Body of pancreas (tissue), 4 donors: Measurements from ENCODE around the gene TMEM42. TPM values are rescaled to one million over a fixed set of nuclear protein-coding genes. Genes with fewer than 3 reads are reported as not detected.

Experiments
- ATAC-seq: fragments of 150-250 bp; one replicate; pipeline ENCODE4 v1.9.1; 2016
- DNase-seq, 4 donors: peaks; one replicate each; pipeline ENCODE4 v3.0.0-alpha.2; 2019
- H3K27ac ChIP-seq, 4 donors: fragments of 200-600 bp; sonication (generic); 1 replicate in 3 of 4; 2 replicates in 1 of 4; pipeline versions ENCODE4 v1.5.1 to v1.6.1; 2016 to 2019; ENCODE audit warnings: mild to moderate bottlenecking in 1 of 4, mixed read lengths in 1 of 4, moderate library complexity in 1 of 4
- H3K27me3 ChIP-seq, 2 donors: fragments of 200-600 bp; sonication (generic); one replicate each; pipeline ENCODE4 v1.6.0; 2016; ENCODE audit warnings: mild to moderate bottlenecking in 1 of 2
- H3K36me3 ChIP-seq, 2 donors: fragments of 200-600 bp; sonication (generic); replicated peaks in 1 of 2; 2 replicates each; pipeline ENCODE4 v1.5.1; 2016; ENCODE audit warnings: low read depth in 2 of 2; ENCODE audit not compliant: insufficient read depth in 1 of 2
- H3K4me1 ChIP-seq: fragments of 200-600 bp; sonication (generic); one replicate; pipeline ENCODE4 v1.6.0; 2016
- H3K4me3 ChIP-seq, 2 donors: fragments of 200-600 bp; sonication (generic); 1 replicate in 1 of 2; 2 replicates in 1 of 2; pipeline ENCODE4 v1.5.1; 2016 to 2019
- H3K9me3 ChIP-seq, 3 donors: fragments of 200-600 bp; sonication (generic); 1 replicate in 2 of 3; 2 replicates in 1 of 3; pipeline ENCODE4 v1.5.1; 2016
- POLR2A ChIP-seq, 3 donors: fragments of 450-650 bp; IDR thresholded peaks; one replicate each; pipeline ENCODE4 v1.6.1; 2016; ENCODE audit warnings: antibody characterized with exemption in 3 of 3, mild to moderate bottlenecking in 2 of 3
- WGBS, 2 donors: methylation state at CpG; one replicate each; pipeline ENCODE4 v1.1.5; 2017; 5-methylcytosine and 5-hydroxymethylcytosine counted together
- intact Hi-C: fragments of 100-400 bp; cut with DNase I; formaldehyde crosslinking; loops from one replicate; pipeline ENCODE4 v1.15.1; 2023
- total RNA-seq, 2 donors: library from RNA; depleted of rRNA; stranded (reverse); fragments of >200 nt; gene quantifications; one replicate each; pipeline ENCODE4 v1.1.0, GENCODE V29; 2016
- TF ChIP-seq, protein P1 (sequence below), 7 experiments: fragments of 450-650 bp in 4 of 7; fragments of 200-600 bp in 3 of 7; sonication (generic) in 3 of 7; IDR thresholded peaks; one replicate each; pipeline ENCODE4 v1.5.1; 2016 to 2019; ENCODE audit warnings: antibody characterized with exemption in 7 of 7

The TMEM42 gene
- total RNA-seq, 2 donors from 2014 or later: 14.3 to 18.1 TPM

DNA sequence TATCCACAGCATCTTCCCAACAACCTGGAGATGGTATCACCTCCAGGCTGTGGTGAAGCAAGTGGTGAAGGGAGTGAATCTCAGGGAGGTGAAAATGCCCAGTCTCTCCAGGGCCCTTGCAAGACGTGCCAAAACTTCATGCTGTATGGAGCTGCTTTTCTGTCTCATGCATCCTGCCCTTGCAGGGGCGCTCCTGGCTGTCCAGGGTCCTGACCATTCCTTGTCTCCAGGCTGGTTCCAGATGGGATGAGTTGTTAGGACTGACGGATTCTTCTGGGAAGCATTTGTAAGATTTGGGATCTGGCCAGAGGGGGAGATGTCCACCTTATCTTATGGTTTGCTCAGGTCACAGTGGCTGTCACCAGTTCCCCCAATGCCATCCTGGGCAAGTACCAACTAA, 28.5 kb downstream of the TMEM42 start:
- DNase-seq (no peak), ATAC-seq (no peak)
- Histone ChIP-seq H3K27ac (no peak overlapping the region), H3K27me3 (no peaks in the 10 kb centered on the region), H3K4me3 (no peak overlapping the region), H3K4me1 (no peaks in the 10 kb centered on the region), H3K36me3 (no peaks in the 10 kb centered on the region), H3K9me3 (no peaks in the 10 kb centered on the region)
- TF ChIP-seq, protein P1, sequence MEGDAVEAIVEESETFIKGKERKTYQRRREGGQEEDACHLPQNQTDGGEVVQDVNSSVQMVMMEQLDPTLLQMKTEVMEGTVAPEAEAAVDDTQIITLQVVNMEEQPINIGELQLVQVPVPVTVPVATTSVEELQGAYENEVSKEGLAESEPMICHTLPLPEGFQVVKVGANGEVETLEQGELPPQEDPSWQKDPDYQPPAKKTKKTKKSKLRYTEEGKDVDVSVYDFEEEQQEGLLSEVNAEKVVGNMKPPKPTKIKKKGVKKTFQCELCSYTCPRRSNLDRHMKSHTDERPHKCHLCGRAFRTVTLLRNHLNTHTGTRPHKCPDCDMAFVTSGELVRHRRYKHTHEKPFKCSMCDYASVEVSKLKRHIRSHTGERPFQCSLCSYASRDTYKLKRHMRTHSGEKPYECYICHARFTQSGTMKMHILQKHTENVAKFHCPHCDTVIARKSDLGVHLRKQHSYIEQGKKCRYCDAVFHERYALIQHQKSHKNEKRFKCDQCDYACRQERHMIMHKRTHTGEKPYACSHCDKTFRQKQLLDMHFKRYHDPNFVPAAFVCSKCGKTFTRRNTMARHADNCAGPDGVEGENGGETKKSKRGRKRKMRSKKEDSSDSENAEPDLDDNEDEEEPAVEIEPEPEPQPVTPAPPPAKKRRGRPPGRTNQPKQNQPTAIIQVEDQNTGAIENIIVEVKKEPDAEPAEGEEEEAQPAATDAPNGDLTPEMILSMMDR (IDR thresholded peaks at IDR 0.05): no peak
- TF ChIP-seq POLR2A (IDR thresholded peaks at IDR 0.05): no peak
- intact Hi-C loops: no loop called here
- 48 to 52% methylated on average over 2 to 3 of the region's 3 CpGs for WGBS, 2 donors

DNA sequence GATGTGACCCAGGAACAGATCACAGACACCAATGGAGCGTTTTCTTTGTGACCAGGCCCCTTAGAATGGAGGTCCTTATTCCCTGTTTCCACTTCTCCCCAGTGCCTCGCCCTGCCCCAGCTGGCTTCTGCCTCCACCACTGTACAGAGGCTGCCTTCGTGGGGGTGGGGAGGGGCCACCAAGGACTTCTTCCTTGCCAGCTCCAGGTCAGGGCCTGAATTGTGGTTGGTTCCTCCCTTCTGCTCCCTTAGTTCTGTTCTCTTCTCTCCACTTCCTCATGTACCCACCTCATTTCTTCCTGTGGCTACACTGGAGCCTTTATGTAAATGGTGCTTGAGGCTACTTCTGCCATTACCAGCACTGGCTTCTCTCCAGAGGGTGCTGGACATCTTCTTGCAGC, 29.1 kb downstream of the TMEM42 start:
- no peak overlapping the region for H3K4me3 ChIP-seq
- ATAC-seq (no peak), DNase-seq (no peak)
- H3K27ac ChIP-seq: no peak overlapping the region
- TF ChIP-seq, protein P1 (IDR thresholded peaks at IDR 0.05): no peak
- TF ChIP-seq POLR2A (IDR thresholded peaks at IDR 0.05): no peak
- H3K36me3 ChIP-seq: no peaks in the 10 kb centered on the region
- no peaks in the 10 kb centered on the region for H3K9me3 ChIP-seq
- no peaks in the 10 kb centered on the region for H3K27me3 ChIP-seq
- H3K4me1 ChIP-seq: no peaks in the 10 kb centered on the region
- intact Hi-C loops: no loop called here
- WGBS, 2 donors: 54 to 61% methylated on average over 3 of the region's 3 CpGs

DNA sequence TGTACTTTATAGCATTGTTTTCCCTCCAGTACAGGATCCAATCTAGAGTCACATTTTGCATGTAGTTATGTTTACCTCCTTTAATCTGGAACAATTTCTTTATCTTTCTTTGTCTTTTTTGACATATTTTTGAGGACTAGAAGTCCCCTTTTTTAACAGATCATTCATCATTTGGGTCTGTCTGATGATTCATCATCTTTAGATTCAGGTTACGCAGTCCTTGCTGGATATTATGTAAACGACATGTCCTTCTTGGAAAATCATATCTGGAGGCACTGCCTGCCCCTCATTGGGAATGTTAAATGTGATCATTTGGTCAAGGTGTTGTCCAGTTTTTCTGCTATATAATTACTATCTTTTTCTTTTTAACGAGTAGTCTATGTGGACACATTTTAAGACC, 31.0 kb downstream of the TMEM42 start:
- Histone ChIP-seq H3K4me3 (no peak overlapping the region), H3K36me3 (no peaks in the 10 kb centered on the region), H3K9me3 (no peaks in the 10 kb centered on the region), H3K4me1 (no peaks in the 10 kb centered on the region), H3K27me3 (no peaks in the 10 kb centered on the region), H3K27ac (no peak overlapping the region)
- intact Hi-C loops: no loop called here
- no peak for ATAC-seq
- DNase-seq: no peak
- TF ChIP-seq POLR2A (IDR thresholded peaks at IDR 0.05): no peak
- TF ChIP-seq, protein P1 (IDR thresholded peaks at IDR 0.05): no peak
- 70 to 79% methylated on average over 3 of the region's 3 CpGs for WGBS, 2 donors

DNA sequence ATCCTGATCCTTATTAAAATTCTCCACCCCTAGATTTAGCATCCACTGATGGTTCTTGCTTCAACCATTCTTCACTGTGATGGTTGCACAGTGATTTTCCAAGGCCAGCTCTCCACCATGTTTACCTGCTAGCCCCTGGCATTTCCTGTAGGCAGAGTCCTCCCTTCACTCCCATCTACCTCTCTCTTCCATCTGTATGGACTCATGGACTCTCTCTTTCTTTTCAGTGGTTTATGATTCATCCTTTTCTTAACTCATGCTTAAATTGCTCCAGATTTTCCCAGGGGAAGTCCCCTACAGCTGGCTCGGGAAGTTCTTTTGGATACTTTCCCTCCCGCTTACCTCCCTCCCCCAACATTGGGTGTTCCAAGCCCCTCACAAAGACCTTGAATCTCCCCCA, 31.4 kb downstream of the TMEM42 start:
- H3K4me1 ChIP-seq: no peaks in the 10 kb centered on the region
- TF ChIP-seq POLR2A (IDR thresholded peaks at IDR 0.05): no peak
- TF ChIP-seq, protein P1 (IDR thresholded peaks at IDR 0.05): no peak
- H3K4me3 ChIP-seq: no peak overlapping the region
- no peaks in the 10 kb centered on the region for H3K9me3 ChIP-seq
- WGBS, 2 donors: 55 to 68% methylated on average over 2 of the region's 2 CpGs
- no peak for DNase-seq
- H3K27ac ChIP-seq: no peak overlapping the region
- intact Hi-C loops: no loop called here
- H3K36me3 ChIP-seq: no peaks in the 10 kb centered on the region
- no peak for ATAC-seq
- no peaks in the 10 kb centered on the region for H3K27me3 ChIP-seq

DNA sequence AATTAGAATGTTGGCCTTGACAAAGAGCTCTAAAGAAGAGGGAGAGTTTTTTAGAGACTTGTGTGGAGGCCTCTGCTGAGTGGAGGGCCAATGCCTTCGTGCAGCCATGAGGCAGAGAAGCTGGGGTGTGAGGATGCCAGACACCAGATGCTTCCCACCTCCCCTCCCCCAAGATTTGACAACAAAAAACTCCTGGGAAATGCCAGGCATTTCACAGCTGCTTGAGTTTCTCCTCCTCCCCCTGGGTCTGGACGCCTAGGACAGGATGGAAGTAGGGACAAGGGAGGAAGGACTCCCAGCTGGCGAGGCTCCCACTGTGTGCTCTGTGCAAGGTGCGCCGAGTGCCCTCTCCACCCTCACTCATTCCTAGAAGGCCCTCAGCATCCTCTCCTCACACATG, 32.8 kb downstream of the TMEM42 start:
- 21 to 40% methylated on average over 3 to 5 of the region's 5 CpGs for WGBS, 2 donors
- ATAC-seq: no peak
- Histone ChIP-seq H3K27ac (no peak overlapping the region), H3K4me3 (no peak overlapping the region), H3K36me3 (no peaks in the 10 kb centered on the region), H3K9me3 (no peaks in the 10 kb centered on the region), H3K27me3 (no peaks in the 10 kb centered on the region), H3K4me1 (no peaks in the 10 kb centered on the region)
- intact Hi-C loops: no loop called here
- TF ChIP-seq, protein P1 (IDR thresholded peaks at IDR 0.05): no peak
- no peak for TF ChIP-seq POLR2A (IDR thresholded peaks at IDR 0.05)
- DNase-seq: no peak
